Measurements from ENCODE around the gene AK1.

- TF ChIP-seq, protein P1, sequence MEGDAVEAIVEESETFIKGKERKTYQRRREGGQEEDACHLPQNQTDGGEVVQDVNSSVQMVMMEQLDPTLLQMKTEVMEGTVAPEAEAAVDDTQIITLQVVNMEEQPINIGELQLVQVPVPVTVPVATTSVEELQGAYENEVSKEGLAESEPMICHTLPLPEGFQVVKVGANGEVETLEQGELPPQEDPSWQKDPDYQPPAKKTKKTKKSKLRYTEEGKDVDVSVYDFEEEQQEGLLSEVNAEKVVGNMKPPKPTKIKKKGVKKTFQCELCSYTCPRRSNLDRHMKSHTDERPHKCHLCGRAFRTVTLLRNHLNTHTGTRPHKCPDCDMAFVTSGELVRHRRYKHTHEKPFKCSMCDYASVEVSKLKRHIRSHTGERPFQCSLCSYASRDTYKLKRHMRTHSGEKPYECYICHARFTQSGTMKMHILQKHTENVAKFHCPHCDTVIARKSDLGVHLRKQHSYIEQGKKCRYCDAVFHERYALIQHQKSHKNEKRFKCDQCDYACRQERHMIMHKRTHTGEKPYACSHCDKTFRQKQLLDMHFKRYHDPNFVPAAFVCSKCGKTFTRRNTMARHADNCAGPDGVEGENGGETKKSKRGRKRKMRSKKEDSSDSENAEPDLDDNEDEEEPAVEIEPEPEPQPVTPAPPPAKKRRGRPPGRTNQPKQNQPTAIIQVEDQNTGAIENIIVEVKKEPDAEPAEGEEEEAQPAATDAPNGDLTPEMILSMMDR (conservative IDR thresholded peaks at IDR 0.05; ENCODE audit: low read length), result no peak
- TF ChIP-seq EZH2phosphoT487 (IDR thresholded peaks at IDR 0.05; ENCODE audit: borderline replicate concordance, low read depth, low read length), result no peak
These were observed 15.1 kb downstream of the AK1 start for GRCh38 chr9:127862075-127863011.

All from OCI-LY7 (cell line).